Neural crest cell (in vitro differentiated cells): ENCODE measurements around the gene CHID1. TPM values are rescaled to one million over a fixed set of nuclear protein-coding genes. Genes with fewer than 3 reads are reported as not detected.

Experiments used
- DNase-seq: peaks from one replicate; pipeline ENCODE4 v3.0.0; 2021; ENCODE audit warnings: low read depth, mixed read lengths, low spot score
- H3K27ac Mint-ChIP-seq: one replicate; pipeline ENCODE4 v1.8.0; 2021; ENCODE audit warnings: mild to moderate bottlenecking, mixed read lengths; ENCODE audit not compliant: unreplicated experiment
- H3K27me3 Mint-ChIP-seq: 2 replicates; pipeline ENCODE4 v1.8.0; 2021; ENCODE audit warnings: low read depth, mild to moderate bottlenecking, mixed read lengths
- H3K36me3 Mint-ChIP-seq: 2 replicates; pipeline ENCODE4 v1.8.0; 2021; ENCODE audit warnings: low read depth, mild to moderate bottlenecking, mixed read lengths
- H3K4me1 Mint-ChIP-seq: 2 replicates; pipeline ENCODE4 v1.8.0; 2021; ENCODE audit warnings: mixed read lengths
- H3K4me3 Mint-ChIP-seq: one replicate; pipeline ENCODE4 v1.8.0; 2021; ENCODE audit warnings: mild to moderate bottlenecking, mixed read lengths
- H3K9me3 Mint-ChIP-seq: 2 replicates; pipeline ENCODE4 v1.8.0; 2021; ENCODE audit warnings: mixed read lengths
- CTCF ChIP-seq: fragments of 200-600 bp; sonication (generic); conservative IDR thresholded peaks from 2 replicates; pipeline ENCODE4 v1.5.0; 2021; ENCODE audit warnings: antibody characterized with exemption, mild to moderate bottlenecking
- total RNA-seq: library from RNA; stranded (reverse); gene quantifications from 2 replicates; pipeline ENCODE4 v1.2.1, GENCODE V29; 2021

Gene CHID1
- total RNA-seq, 1 donor from 2014 or later = 82.4 TPM

GRCh38 chr11:897253-898142, 13.1 kb downstream of the CHID1 start:
- Mint-ChIP-seq H3K4me3 (no peak overlapping the region), H3K27ac (no peak overlapping the region), H3K9me3 (no peaks in the 10 kb centered on the region), H3K27me3 (no peaks in the 10 kb centered on the region), H3K36me3 (peaks cover 4% of the 10 kb centered on the region), H3K4me1 (no peaks in the 10 kb centered on the region)
- TF ChIP-seq CTCF = no peak
- DNase-seq = no peak

- DNase-seq = no peak
- Mint-ChIP-seq H3K4me3 (no peak overlapping the region), H3K27ac (no peak overlapping the region), H3K36me3 (no peaks in the 10 kb centered on the region), H3K9me3 (no peaks in the 10 kb centered on the region), H3K27me3 (no peaks in the 10 kb centered on the region), H3K4me1 (no peaks in the 10 kb centered on the region)
- no peak for TF ChIP-seq CTCF
Observed at GRCh38 chr11:895331-896110, 15.1 kb downstream of the CHID1 start.

- Mint-ChIP-seq H3K4me3 (no peak overlapping the region), H3K27me3 (no peaks in the 10 kb centered on the region), H3K36me3 (no peaks in the 10 kb centered on the region), H3K27ac (no peak overlapping the region), H3K4me1 (no peaks in the 10 kb centered on the region), H3K9me3 (no peaks in the 10 kb centered on the region)
- peak; percentile 21 for TF ChIP-seq CTCF
- DNase-seq = no peak
Observed at GRCh38 chr11:894575-895201, 15.9 kb downstream of the CHID1 start.

- H3K4me3 Mint-ChIP-seq = no peak overlapping the region
- H3K36me3 Mint-ChIP-seq = no peaks in the 10 kb centered on the region
- no peak for TF ChIP-seq CTCF
- no peak overlapping the region for H3K27ac Mint-ChIP-seq
- H3K4me1 Mint-ChIP-seq = no peaks in the 10 kb centered on the region
- no peaks in the 10 kb centered on the region for H3K27me3 Mint-ChIP-seq
- no peaks in the 10 kb centered on the region for H3K9me3 Mint-ChIP-seq
- no peak for DNase-seq
Observed at GRCh38 chr11:893008-893654, 17.5 kb downstream of the CHID1 start.
